Smooth muscle cell (in vitro differentiated cells): ENCODE results near the gene GALNT17. TPM values are rescaled to one million over a fixed set of nuclear protein-coding genes. Genes with fewer than 3 reads are reported as not detected.

Experiments
- DNase-seq: peaks from one replicate; lab custom pipeline; 2025; ENCODE audit not compliant: unreplicated experiment; lab: John Stamatoyannopoulos, UW
- H2AFZ ChIP-seq: fragments of 200-600 bp; sonication (generic); 2 replicates; pipeline ENCODE4 v1.6.0; 2016; ENCODE audit warnings: antibody characterized with exemption, low read depth, mild to moderate bottlenecking
- H3F3A ChIP-seq: fragments of 200-600 bp; sonication (generic); 2 replicates; pipeline ENCODE4 v1.6.0; 2017; ENCODE audit warnings: antibody characterized with exemption, low read depth
- H3K27ac ChIP-seq: fragments of 200-600 bp; sonication (generic); 2 replicates; pipeline ENCODE4 v1.5.1; 2016; ENCODE audit warnings: low read depth, mild to moderate bottlenecking
- H3K27me3 ChIP-seq: fragments of 200-600 bp; sonication (generic); 2 replicates; pipeline ENCODE4 v1.6.1; 2016; ENCODE audit warnings: low read depth, mild to moderate bottlenecking
- H3K36me3 ChIP-seq: fragments of 200-600 bp; sonication (generic); 2 replicates; pipeline ENCODE4 v1.5.1; 2016; ENCODE audit warnings: low read depth
- H3K4me1 ChIP-seq: fragments of 200-600 bp; sonication (generic); 2 replicates; pipeline ENCODE4 v1.5.1; 2016; ENCODE audit warnings: low read depth
- H3K4me2 ChIP-seq: fragments of 200-600 bp; sonication (generic); 2 replicates; pipeline ENCODE4 v1.6.0; 2016; ENCODE audit warnings: mild to moderate bottlenecking
- H3K4me3 ChIP-seq: fragments of 200-600 bp; sonication (generic); 2 replicates; pipeline ENCODE4 v1.5.1; 2016; ENCODE audit warnings: mild to moderate bottlenecking
- H3K79me2 ChIP-seq: fragments of 200-600 bp; sonication (generic); 2 replicates; pipeline ENCODE4 v1.6.0; 2016; ENCODE audit warnings: low read depth, mild to moderate bottlenecking
- H3K9ac ChIP-seq: fragments of 200-600 bp; sonication (generic); 2 replicates; pipeline ENCODE4 v1.6.0; 2016; ENCODE audit warnings: low read depth
- H3K9me3 ChIP-seq: fragments of 200-600 bp; sonication (generic); replicated peaks from 2 replicates; pipeline ENCODE4 v1.5.1; 2016; ENCODE audit warnings: low read depth
- H4K20me1 ChIP-seq: fragments of 200-600 bp; sonication (generic); 2 replicates; pipeline ENCODE4 v1.6.0; 2016; ENCODE audit warnings: low read depth
- WGBS: methylation state at CpG from one replicate; pipeline ENCODE4 v1.1.7; 2016; ENCODE audit warnings: low lambda C conversion rate; 5-methylcytosine and 5-hydroxymethylcytosine counted together
- polyA plus RNA-seq: library from polyadenylated mRNA; unstranded; fragments of >200 nt; fragmentation: Nextera tagmentation; extraction: Ambion mirVana; gene quantifications from 2 replicates; pipeline ENCODE4 v1.2.1, GENCODE V29; 2016
- total RNA-seq: library from RNA; depleted of rRNA; stranded (reverse); fragments of >200 nt; gene quantifications from 2 replicates; pipeline ENCODE4 v1.2.3, GENCODE V29; 2014
- TF ChIP-seq, protein P1 (sequence below): fragments of 200-600 bp; sonication (generic); IDR thresholded peaks from 2 replicates; pipeline ENCODE4 v1.5.1; 2017; ENCODE audit warnings: borderline replicate concordance, mild to moderate bottlenecking, antibody characterized with exemption; ENCODE audit not compliant: insufficient read depth, poor library complexity, severe bottlenecking

Gene GALNT17
- total and polyA plus RNA-seq, 2 experiments from 2014 or later: 0.38 to 0.45 TPM

DNA sequence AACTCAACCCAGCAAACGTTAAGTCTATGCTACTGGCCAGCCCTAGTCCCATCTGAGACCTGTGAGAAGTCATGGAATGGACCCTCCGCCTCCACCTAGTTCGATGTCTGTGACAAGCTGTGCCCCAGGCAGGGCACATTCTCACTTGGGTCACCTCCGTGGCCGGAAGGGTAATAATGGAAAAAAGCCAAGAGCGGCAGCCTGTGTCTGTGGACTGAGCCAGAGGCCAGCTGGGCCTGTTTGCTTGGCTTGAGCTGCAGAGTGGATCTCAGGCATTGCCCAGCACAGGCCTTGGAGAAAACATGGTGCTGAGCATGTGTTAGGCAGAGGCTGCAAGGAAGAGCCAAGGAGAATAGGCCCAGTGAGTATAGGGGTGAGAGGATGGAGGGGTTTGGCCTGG lies 97.8 kb downstream of the GALNT17 start:
- TF ChIP-seq, protein P1, sequence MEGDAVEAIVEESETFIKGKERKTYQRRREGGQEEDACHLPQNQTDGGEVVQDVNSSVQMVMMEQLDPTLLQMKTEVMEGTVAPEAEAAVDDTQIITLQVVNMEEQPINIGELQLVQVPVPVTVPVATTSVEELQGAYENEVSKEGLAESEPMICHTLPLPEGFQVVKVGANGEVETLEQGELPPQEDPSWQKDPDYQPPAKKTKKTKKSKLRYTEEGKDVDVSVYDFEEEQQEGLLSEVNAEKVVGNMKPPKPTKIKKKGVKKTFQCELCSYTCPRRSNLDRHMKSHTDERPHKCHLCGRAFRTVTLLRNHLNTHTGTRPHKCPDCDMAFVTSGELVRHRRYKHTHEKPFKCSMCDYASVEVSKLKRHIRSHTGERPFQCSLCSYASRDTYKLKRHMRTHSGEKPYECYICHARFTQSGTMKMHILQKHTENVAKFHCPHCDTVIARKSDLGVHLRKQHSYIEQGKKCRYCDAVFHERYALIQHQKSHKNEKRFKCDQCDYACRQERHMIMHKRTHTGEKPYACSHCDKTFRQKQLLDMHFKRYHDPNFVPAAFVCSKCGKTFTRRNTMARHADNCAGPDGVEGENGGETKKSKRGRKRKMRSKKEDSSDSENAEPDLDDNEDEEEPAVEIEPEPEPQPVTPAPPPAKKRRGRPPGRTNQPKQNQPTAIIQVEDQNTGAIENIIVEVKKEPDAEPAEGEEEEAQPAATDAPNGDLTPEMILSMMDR: no peak
- Histone ChIP-seq H3K4me1 (no peaks in the 10 kb centered on the region), H3F3A (no peaks in the 10 kb centered on the region), H3K27me3 (no peaks in the 10 kb centered on the region), H3K36me3 (no peaks in the 10 kb centered on the region), H3K79me2 (no peaks in the 10 kb centered on the region), H3K27ac (no peak overlapping the region), H3K9ac (no peak overlapping the region), H3K4me2 (no peak overlapping the region), H3K9me3 (no peaks in the 10 kb centered on the region), H4K20me1 (no peaks in the 10 kb centered on the region), H3K4me3 (no peak overlapping the region), H2AFZ (no peak overlapping the region)
- 95% methylated on average over 6 of the region's 6 CpGs for WGBS
- no peak for DNase-seq

DNA sequence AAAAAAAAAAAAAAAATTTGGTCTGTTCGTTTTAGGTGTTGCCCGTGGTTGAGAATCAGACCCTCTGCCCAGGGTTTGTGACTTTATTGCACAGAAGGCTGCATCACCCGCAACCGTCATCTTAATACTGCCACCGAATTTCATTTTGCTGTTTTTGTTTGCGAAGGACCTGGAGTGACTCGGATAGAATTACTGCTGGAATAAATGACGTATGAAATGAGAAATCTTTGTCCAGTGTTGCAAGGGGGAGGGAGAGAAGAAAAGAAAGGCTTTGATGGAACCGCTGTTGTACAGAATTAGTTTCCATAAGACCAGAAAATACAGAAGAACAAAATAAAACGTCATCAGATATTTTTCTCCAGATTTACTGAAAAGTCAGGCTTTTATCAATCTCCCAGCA lies 103.3 kb downstream of the GALNT17 start:
- 95% methylated on average over 10 of the region's 10 CpGs for whole genome bisulfite sequencing
- Histone ChIP-seq H3F3A (no peaks in the 10 kb centered on the region), H3K4me1 (peaks cover 19% of the 10 kb centered on the region), H3K36me3 (no peaks in the 10 kb centered on the region), H3K27me3 (no peaks in the 10 kb centered on the region), H2AFZ (no peak overlapping the region), H3K9me3 (no peaks in the 10 kb centered on the region), H3K79me2 (no peaks in the 10 kb centered on the region), H3K4me3 (no peak overlapping the region), H3K27ac (no peak overlapping the region), H3K4me2 (no peak overlapping the region), H3K9ac (no peak overlapping the region), H4K20me1 (no peaks in the 10 kb centered on the region)
- no peak for DNase-seq
- TF ChIP-seq, protein P1: no peak

DNA sequence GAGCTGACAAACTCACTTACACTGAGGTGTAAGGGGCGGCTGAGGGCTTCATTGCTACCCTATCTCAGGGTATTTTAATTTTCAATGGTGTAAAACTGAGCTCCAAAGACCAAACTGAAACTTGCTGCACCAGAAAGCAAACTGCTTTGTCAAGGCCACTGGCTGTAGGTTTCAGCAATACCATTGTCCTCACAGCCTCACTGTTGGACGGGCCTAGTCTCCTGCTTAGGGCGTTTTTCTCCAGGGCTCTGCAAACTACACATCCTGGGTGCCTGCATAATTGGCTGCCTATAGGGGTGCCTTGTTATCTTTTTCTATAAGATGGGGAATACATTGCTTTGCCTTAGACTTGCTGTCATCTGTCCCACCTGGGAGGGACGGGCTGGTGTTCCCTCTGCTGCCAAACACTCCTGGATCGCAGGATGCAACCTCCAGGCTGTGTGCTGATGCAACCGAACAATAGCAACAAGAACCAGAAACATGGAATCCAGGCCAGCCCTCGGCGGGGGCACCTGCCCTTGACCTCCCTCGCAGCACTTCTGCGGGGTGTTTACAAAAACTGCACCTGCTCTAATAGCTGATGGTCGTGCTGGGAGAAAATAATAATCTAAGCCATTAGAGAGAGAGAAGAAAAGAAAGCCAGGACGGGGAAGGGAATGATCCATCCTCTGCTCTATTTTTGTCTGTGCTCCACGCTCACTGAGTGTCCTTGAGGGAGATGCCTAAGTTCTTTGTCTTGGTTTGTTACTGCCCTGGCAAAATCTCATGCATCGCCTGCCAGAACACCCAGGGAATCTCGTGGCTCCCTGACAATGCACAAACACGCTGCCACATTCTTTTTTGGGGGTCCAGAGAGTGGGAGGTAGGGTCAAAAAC lies 104.5 kb downstream of the GALNT17 start:
- H3K9ac ChIP-seq: no peak overlapping the region

More for the DNA sequence above, 104.5 kb downstream of the GALNT17 start:
- H3K36me3 ChIP-seq: no peaks in the 10 kb centered on the region
- no peak overlapping the region for H3K27ac ChIP-seq
- no peak overlapping the region for H3K4me2 ChIP-seq
- 86% methylated on average over 16 of the region's 16 CpGs for WGBS
- no peaks in the 10 kb centered on the region for H3K79me2 ChIP-seq
- no peaks in the 10 kb centered on the region for H4K20me1 ChIP-seq
- no peak overlapping the region for H3K4me3 ChIP-seq
- H2AFZ ChIP-seq: no peak overlapping the region
- no peaks in the 10 kb centered on the region for H3F3A ChIP-seq
- peaks cover 19% of the 10 kb centered on the region for H3K4me1 ChIP-seq
- H3K9me3 ChIP-seq: no peaks in the 10 kb centered on the region
- H3K27me3 ChIP-seq: no peaks in the 10 kb centered on the region
- no peak for DNase-seq
- TF ChIP-seq, protein P1: no peak
